Uterus (tissue), 4 donors: ENCODE results near the gene ICA1. TPM values are rescaled to one million over a fixed set of nuclear protein-coding genes. Genes with fewer than 3 reads are reported as not detected.

Experiments
- DNase-seq, 2 donors: peaks; one replicate each; pipeline ENCODE4 v3.0.0-alpha.2; 2019 to 2020
- H3K27ac ChIP-seq, 2 donors: fragments of 200-600 bp; sonication (generic); 1 replicate in 1 of 2; 2 replicates in 1 of 2; pipeline ENCODE4 v1.5.1; 2016 to 2018
- H3K27me3 ChIP-seq, 2 donors: fragments of 200-600 bp; sonication (generic); one replicate each; pipeline ENCODE4 v1.5.1; 2018 to 2019; ENCODE audit warnings: control low read depth in 1 of 2
- H3K36me3 ChIP-seq, 2 donors: fragments of 200-600 bp; sonication (generic); one replicate each; pipeline ENCODE4 v1.5.1; 2019; ENCODE audit warnings: control low read depth in 1 of 2
- H3K4me1 ChIP-seq, 2 donors: fragments of 200-600 bp; sonication (generic); one replicate each; pipeline ENCODE4 v1.5.1; 2018 to 2019; ENCODE audit warnings: control low read depth in 1 of 2
- H3K4me3 ChIP-seq, 2 donors: fragments of 200-600 bp; sonication (generic); 1 replicate in 1 of 2; 2 replicates in 1 of 2; pipeline ENCODE4 v1.5.1; 2018 to 2019; ENCODE audit warnings: mild to moderate bottlenecking in 1 of 2
- H3K9me3 ChIP-seq, 2 donors: fragments of 200-600 bp; sonication (generic); one replicate each; pipeline ENCODE4 v1.5.1; 2019; ENCODE audit warnings: control low read depth in 1 of 2
- CTCF ChIP-seq, 4 experiments: fragments of 200-600 bp in 2 of 4; fragments of 450-650 bp in 2 of 4; sonication (generic) in 2 of 4; IDR thresholded peaks; one replicate each; pipeline ENCODE4 v1.5.1; 2016 to 2019; ENCODE audit warnings: antibody characterized with exemption in 4 of 4, mild to moderate bottlenecking in 2 of 4, moderate library complexity in 1 of 4
- POLR2A ChIP-seq, 2 donors: fragments of 450-650 bp; IDR thresholded peaks; one replicate each; pipeline ENCODE4 v1.6.1; 2016; ENCODE audit warnings: antibody characterized with exemption in 2 of 2, mild to moderate bottlenecking in 1 of 2, moderate library complexity in 1 of 2
- intact Hi-C: fragments of 100-400 bp; cut with DNase I; formaldehyde crosslinking; loops from one replicate; pipeline ENCODE4 v1.15.1; 2023; ENCODE audit warnings: low total_unique reads
- total RNA-seq, 4 donors: library from RNA; depleted of rRNA in 3 of 4; stranded (reverse); fragments of >200 nt in 3 of 4; gene quantifications; one replicate each; pipeline versions ENCODE4 v1.1.0 to v1.2.4, GENCODE V29; 2014 to 2023
- donor health status: DM: yes; HTN: yes; CAD: no.

ICA1 gene
- total RNA-seq: 10 to 100 TPM in 3 of 4 donors, 1 to 10 TPM in 1; 3.5 to 36.9 (median 28.5) TPM

GRCh38 chr7:8261711-8262695, at the start of gene ICA1:
Gene ICA1, minus strand, starts transcription at chr7:8262167. Its CDS starts 26,241 bp downstream, at chr7:8235926.
- no peaks in the 10 kb centered on the region for H3K27me3 ChIP-seq
- no peaks in the 10 kb centered on the region for H3K36me3 ChIP-seq
- peak within 1 kb of the TSS; percentile 30 to 41 for H3K4me3 ChIP-seq
- intact Hi-C loops: no loop called here
- no peaks in the 10 kb centered on the region for H3K9me3 ChIP-seq
- no peaks in the 10 kb centered on the region for H3K4me1 ChIP-seq
- H3K27ac ChIP-seq: peak within 1 kb of the TSS; percentile 66
- TF ChIP-seq POLR2A (IDR thresholded peaks at IDR 0.05) (peak in 1 of 2 donors; percentile 41), CTCF (IDR thresholded peaks at IDR 0.05) (no peak)
- peak; percentile 15 to 24 for DNase-seq

- no peak overlapping the region for H3K27ac ChIP-seq
- TF ChIP-seq POLR2A (IDR thresholded peaks at IDR 0.05) (no peak), CTCF (IDR thresholded peaks at IDR 0.05) (no peak)
- DNase-seq: no peak
- intact Hi-C loops: no loop called here
- peaks cover 0 to 9% of the 10 kb centered on the region in 2 donors for H3K9me3 ChIP-seq
- H3K27me3 ChIP-seq: no peaks in the 10 kb centered on the region
- no peaks in the 10 kb centered on the region for H3K36me3 ChIP-seq
- no peaks in the 10 kb centered on the region for H3K4me1 ChIP-seq
- H3K4me3 ChIP-seq: no peak overlapping the region
These were observed 48.9 kb upstream of the ICA1 start for GRCh38 chr7:8310876-8311275.

- intact Hi-C loops: no loop called here
- no peak overlapping the region for H3K27ac ChIP-seq
- no peaks in the 10 kb centered on the region for H3K9me3 ChIP-seq
- no peak for DNase-seq
- H3K36me3 ChIP-seq: no peaks in the 10 kb centered on the region
- no peak overlapping the region for H3K4me3 ChIP-seq
- H3K4me1 ChIP-seq: no peaks in the 10 kb centered on the region
- no peak for TF ChIP-seq POLR2A (IDR thresholded peaks at IDR 0.05)
- no peak for TF ChIP-seq CTCF (IDR thresholded peaks at IDR 0.05)
- no peaks in the 10 kb centered on the region for H3K27me3 ChIP-seq
These were observed 43.8 kb upstream of the ICA1 start for GRCh38 chr7:8305625-8306388.

- DNase-seq: no peak
- Histone ChIP-seq H3K27ac (no peak overlapping the region), H3K9me3 (no peaks in the 10 kb centered on the region), H3K4me1 (no peaks in the 10 kb centered on the region), H3K27me3 (no peaks in the 10 kb centered on the region), H3K4me3 (no peak overlapping the region), H3K36me3 (no peaks in the 10 kb centered on the region)
- intact Hi-C loops: no loop called here
- TF ChIP-seq POLR2A (IDR thresholded peaks at IDR 0.05): no peak
- TF ChIP-seq CTCF (IDR thresholded peaks at IDR 0.05): no peak
These were observed 43.1 kb upstream of the ICA1 start for GRCh38 chr7:8305104-8305503.
